ENCODE data around the gene RNF31.

GRCh38 chr14:24102357-24103048, 44.8 kb upstream of the RNF31 start:
- TF ChIP-seq CTCF (IDR thresholded peaks at IDR 0.05; ENCODE audit: poor library complexity) (no peak), EZH2phosphoT487 (IDR thresholded peaks at IDR 0.05; ENCODE audit: low read depth, severe bottlenecking, unreplicated experiment) (no peak), EZH2 (IDR thresholded peaks at IDR 0.05; ENCODE audit: borderline replicate concordance) (no peak)
